HG03159 (cell line): ENCODE results near the gene MAP3K3.

Experiments used
- ATAC-seq: cut with Tn5 transposase; IDR thresholded peaks from one replicate; pipeline ENCODE4 v1.9.1; 2021; ENCODE audit warnings: mild to moderate bottlenecking, moderate library complexity; ENCODE audit not compliant: unreplicated experiment

Gene MAP3K3

DNA sequence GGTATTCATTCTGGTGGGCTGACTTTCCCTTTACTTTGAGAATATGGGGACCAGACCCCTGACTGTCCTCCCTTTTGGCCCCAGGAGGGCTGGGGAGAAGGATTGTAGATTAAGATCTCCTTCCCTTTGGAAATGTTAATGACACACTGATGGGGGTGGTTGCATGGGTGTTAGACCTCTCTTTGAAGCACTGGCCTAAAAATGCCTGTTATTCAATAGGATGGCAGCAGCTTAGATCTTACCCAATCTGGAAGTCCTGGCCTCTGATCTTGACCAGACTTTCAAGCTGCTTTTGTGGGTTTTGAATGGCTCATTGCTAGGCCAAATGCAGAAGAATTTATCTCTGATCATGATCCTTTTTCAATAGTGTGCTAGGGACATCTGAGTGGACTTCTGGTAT is 25.7 kb downstream of the MAP3K3 start:
- ATAC-seq, result no peak

DNA sequence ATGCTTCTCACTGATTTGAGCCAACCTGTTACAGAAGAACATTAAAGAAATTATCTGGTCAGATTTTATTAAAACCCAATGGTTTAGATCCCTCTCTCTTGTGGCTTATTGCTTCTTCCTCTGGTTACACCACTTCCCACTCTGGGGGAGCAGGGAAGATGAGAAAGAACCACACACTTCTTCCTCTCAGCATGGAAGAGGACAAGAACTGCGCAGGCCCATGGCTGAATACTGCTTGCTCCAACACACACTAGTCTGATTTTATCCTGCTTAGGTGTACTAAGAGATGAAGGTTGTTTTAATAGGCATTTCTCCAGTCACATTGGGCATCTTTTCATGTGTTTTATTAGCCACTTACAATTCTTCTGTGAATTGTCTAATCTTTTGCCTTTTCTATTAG is 27.6 kb downstream of the MAP3K3 start:
- no peak for ATAC-seq

DNA sequence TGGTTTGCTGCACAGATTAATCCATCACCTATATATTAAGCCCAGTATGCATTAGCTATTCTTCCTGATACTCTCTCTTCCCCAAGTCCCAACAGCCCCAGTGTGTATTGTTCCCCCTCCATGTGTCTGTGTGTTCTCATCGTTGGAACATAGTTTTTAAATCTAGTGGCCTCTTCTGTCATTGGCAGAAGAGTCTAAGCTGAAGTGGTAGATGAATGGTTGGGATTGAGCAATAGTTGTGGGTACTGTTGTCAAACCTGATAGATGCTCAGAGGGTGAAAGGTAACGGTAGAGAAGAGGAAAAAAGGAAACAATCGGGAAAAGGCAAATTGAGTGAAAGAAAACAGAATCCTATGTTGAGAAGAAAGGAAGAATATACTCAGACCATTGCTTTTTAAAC is 29.9 kb downstream of the MAP3K3 start:
- ATAC-seq, result no peak

DNA sequence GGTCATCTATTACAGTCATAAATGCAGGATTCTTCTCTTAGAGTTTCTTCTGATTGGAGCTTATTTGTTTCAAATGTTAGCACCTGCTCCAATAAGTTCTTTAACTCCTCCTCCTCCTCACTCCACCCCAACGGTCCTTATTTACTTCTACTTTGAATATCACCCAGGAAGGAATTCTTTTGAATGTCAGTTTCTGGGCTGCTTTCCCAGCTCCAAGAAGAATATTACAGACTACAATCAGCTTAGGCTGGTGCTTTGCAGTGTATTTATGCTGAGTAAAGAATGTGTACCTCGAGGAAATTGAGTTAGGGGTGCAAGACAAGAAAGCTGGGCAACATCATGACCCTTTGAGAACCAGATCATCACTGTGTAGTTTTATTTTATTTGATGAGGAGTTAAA is 30.8 kb downstream of the MAP3K3 start:
- no peak for ATAC-seq

DNA sequence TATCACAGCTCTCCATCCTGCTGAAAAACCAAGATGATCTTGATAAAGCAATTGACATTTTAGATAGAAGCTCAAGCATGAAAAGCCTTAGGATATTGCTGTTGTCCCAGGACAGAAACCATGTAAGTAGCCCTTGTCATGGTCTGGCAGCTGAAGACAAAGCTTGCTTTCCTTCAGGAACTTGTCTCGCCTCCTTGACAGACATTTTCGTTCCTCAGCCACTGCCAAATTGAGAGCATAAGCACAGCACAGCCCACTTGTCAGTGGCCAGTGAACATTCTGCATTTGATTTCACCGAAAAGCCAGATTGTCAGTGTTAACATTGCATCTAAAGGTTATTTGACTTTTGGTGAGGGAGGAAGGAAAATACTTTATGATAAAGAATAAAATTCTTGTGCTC is 35.6 kb downstream of the MAP3K3 start:
- ATAC-seq, result no peak

DNA sequence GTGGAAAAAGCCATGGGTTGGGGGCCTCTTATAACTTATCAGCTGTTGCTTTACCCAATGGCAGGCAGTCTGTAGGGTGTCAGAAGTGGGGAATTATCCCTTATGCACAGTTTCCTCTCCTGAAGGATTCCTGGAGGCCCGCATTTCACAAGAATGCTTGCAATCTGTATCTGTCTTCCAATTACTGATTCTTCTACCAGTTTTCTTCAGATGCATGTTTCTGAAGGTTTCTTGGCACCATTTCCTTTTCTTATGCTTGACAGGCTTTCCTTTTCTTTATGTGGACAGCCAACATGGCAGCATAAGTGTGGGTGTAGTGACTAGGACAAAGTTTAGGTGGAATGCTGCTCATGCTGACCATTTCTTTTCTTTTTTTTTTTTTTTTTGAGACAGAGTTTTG is 36.1 kb downstream of the MAP3K3 start:
- ATAC-seq, result no peak

DNA sequence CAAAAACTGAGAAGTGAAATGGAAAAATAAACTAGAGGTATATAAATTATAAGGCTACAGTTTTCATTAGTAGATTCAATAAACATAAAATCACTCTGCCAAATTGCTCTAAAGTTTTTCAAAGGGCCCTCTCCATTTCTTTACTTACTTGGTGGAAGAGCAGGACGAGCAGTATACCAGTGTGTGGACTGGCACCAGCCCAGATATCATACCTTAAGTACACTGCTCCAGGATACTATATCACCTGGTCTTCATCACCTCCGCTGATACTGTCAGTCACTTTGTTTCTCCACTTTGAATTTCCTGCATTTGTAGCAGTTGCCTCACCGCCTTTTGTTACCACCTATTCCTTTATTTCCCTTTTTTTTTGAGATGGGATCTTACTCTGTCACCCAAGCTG is 37.6 kb downstream of the MAP3K3 start:
- no peak for ATAC-seq

DNA sequence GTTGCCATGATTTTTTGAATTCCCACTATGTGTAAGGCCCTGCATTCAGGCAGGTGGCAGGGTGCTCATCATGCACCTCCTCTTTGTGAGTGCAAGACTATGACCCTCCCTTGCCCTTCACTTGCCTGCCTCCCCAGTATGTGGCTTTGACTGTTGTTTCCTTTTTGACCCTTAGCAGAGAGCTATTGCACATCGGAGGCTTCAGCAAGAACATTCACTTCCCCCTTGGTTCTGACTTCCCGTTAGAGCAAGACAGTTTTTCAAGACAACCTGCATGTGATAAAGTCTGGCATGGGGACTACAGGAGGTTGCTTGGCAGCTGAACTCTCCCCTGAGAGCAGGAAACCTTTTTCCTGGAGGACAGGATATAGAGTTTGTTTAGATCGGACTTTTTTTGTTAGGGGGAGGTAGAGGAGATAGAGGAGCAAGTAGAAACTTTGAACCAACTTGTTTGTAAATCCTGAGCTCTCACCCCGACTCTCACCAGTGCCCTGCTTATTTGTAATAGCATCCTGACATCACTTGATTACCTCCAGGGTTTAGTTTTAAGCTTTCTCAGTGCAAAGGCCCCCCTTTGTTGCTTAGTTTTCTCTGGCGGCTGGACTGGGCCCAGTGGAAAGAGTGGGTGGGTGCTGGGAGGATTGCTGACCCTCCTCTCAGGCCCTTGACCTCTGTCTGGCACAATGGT is 43.5 kb downstream of the MAP3K3 start:
- no peak for ATAC-seq

DNA sequence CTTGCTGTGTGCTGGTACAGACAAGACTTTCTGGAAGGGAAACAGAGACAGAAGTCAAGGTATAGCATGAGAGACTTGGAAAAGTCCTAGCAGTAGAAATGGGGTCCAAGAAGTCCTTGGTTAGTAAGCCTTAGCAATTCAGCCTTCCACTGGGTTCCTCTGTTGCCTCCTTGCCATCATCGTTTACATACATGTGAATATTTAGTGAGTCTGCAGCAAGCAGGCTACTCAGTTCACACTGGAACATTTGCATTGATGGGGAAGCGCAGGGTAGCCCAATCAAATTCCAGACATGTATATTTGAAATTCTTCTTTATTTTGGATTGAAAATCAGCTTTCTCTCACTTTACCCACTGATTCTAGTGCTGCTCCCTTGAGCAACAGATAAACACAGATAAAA is 50.6 kb downstream of the MAP3K3 start:
- ATAC-seq, result no peak

DNA sequence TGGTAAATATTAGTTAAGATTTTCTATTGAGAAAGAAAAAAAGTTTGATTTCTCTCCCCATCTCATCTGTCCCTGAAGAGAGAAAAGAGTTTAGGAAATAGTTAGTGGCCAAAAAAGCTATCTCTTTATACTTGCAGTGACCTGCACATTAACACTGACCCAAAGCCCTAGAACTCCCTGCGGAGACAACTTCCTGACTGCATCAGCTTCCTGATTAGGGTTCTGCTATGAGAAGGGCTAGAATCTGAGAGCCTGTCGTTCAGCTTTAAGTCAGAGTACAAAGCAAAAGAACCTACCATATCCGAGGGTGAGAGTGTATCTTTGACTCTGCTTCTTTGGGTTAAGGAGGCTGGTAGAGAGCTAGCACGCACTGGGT is 53.0 kb downstream of the MAP3K3 start:
- no peak for ATAC-seq

DNA sequence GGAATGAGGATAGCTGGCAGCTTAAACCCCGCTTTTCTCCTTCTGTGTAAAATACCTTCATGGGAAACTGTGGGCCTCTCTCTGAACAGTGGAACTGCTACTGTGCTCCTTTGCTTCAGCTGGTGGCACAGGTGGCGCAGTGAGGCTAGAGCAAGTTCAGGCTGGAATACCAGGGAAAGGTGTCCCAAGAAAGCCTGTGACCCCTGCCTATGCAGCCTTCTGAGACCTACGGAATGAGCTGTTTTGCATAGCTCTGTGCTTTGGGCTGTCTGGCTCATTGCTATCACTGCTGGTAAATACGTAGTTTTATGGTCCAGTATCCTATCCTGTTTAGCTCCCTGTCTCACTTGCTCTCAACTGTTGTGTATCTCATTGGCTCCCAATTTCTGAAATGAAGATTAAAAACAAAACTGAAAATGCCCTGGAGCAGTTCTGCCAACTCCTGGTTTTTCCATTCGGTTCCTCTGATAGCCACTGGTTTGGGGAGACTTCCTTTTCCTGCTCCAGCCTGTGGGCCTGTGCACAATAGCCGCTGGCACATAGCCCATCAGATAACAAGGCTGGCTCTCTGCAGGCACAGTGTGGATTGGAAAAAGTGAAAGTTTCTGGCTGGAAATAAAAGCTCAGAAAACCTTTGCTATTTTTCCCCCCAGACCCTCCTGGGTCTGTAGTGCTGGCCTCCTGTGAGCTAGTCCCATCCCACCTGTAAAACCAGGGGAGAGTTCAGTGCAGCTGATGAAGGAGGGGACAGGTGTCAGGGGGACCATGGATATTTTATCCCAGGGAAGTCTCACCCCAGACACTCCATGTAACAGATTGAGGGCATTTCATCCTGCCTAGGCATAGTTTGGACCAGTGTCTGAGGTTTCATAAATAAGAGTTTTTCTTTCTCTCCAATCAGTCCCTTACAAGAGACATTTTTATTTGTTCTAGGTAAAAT is 53.7 kb downstream of the MAP3K3 start:
- ATAC-seq, result no peak

DNA sequence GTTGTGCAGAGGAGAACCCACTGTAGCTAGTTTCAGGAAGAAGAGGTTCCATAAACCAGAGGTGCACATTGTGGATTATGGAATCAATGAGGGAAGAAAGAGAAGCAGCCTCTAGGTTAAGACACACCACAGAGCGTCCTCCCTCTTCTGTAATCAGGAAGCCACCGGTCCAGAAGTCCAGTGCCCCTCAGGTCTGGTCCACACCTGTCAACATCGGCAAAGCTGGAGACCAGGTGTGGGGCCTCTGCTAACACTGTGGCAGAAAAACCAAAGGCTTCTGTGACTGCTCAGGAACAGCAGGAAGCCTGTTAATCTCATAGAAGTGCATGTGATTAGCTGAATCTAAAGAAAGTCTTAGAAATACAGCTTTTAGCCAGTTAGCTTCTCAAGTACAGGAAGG is 54.4 kb downstream of the MAP3K3 start:
- no peak for ATAC-seq

DNA sequence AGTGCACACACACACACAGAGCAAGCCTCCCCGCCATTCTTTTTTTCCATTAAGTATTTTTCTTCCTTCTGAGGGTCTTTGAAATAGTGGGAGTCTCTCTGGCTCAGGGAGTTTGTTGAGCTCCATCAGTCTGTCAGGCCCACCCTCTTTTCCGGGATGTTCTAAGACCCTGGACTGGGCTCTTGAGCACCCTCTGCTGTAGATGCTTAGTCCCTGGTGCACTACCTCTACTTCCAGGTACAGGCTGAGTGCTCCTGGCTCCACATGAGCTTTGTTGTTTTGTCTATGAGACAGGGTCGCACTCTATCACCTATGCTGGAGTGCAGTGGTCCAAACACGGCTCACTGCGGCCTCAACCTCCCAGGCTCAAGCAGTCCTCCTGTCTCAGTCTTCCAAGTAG is 57.0 kb downstream of the MAP3K3 start:
- no peak for ATAC-seq

DNA sequence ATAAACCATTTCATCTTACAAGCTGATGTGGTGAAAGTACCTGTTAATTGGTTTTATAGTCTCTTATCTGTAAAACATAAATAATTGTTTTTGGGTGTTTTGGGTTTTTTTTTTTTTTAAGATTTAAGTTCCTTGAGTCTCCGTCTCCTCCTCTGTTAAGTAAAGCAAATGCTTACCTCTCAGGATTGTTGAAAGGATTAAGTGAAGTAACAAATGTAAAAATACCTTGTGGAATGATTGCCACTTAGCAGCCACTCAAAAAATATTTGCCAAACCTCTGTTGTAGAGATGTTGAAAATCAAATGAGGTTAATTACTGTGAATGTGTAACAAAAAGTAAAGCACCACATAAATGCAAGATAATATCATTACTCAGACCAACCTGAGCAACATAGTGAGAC is 58.5 kb downstream of the MAP3K3 start:
- ATAC-seq, result no peak

DNA sequence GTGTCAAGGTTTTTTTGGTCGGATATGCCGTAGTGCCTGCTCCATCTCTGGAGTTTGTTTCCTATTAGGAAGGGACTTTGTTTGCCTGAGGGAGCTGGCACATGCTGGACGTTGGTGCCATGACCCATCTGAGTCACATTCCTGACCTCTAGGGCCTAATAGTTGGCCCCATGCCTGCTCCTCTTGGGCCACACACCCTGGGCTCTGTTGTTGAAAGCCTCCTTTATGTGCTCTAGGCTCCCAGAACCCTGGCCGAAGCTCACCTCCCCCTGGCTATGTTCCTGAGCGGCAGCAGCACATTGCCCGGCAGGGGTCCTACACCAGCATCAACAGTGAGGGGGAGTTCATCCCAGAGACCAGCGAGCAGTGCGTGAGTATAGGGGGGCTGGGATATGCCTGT is 59.3 kb downstream of the MAP3K3 start:
- no peak for ATAC-seq

DNA sequence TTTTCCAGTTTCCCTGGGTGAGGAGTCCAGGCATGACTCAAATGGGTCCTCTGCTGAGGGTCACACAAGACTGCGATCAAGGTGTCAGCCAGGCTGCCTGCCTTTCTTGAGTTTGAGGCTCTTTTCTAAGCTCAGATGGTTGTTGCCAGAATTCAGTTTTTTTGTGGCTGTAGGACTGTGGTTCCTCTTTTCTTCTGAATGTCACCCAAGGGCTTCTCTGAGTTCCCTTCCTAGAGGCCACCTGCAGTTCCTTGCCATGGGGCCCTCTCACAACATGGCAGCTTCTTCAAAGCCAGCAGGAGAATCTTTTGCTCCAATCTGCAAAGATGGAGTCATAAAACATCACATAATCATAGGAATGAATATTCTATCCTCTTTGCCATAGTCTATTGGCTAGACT is 60.2 kb downstream of the MAP3K3 start:
- ATAC-seq, result no peak

DNA sequence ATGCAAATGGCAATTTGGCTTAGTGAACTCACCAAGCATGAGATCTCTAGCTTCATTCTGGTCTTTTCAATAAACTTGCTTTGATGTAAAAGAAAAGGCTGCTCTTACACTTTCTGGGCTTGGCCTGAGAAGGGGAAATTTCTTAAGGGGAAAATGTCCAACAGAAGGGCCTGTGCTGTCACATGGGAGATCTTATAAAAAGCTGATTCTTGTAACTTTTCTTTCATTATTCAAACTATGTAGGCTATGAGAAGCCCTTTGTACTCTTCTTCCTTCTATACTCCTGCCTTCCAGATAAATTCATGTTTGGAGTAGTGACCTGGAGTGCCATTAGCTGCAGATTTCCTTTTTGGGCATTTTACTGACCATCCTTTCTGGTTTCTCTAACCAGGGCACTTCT is 60.8 kb downstream of the MAP3K3 start:
- no peak for ATAC-seq

DNA sequence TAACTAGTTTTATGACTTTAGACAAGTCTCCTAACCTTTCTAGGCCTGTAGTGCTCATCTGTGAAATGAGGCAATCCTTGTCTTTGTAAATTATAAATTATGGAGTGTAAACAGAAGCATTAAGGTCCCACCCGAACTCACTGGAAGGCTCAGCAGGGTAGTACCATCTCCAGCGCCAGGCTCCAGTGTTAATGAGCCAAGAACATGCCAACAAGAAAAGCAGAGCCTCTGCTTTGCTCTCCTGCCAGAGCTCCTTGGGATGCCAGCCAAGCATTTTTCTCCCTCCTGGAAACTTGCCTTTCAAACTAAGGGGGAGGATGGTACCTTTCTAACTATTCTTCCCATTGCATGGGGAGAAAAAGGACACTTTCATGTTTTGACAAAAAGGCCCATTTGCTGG is 62.8 kb downstream of the MAP3K3 start:
- ATAC-seq, result no peak

DNA sequence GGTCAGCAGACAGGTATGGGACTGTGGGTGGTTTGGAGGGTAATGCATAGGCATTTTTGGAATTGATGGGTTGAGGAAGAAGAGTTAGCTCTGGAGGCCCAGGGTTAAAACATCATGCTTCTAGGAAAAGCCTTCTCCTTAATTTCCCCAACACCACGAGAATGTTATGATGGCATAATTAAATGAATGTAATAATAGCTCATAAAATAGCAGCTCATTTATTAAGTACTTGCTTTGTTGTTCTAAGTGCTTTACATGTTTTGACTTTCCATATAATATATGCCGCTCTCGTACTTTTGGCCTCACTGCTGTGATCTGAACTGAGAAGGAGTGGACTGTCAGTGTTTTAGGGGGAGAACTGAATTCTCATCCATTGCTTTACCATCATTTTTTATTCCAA is 63.4 kb downstream of the MAP3K3 start:
- ATAC-seq, result no peak

DNA sequence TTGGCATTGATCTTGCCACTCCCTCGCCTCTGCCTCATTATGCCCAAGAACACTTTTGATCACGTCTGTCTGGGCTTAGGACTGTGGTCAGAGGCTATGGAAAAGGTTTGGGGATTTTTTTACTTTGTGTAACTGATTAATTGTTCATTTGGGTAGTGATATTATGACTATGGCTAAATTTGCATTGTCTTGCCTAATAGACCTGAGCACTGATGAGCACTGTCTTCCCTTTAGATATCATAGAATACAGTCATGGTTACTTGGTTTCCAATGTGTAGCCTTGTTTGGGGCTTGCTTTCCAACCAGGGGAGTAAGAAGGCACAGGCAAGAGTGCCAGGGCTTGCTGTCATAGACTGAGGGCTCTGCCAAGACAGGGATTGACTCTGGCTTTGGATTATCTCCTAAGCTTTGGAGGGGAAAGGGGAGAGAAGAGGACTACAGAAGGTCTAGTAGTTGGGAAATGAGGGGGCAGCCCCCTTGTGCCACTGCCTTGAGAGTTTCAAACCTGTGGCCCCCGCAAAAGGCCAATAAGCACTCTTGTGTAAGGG is 64.0 kb downstream of the MAP3K3 start:
- no peak for ATAC-seq

DNA sequence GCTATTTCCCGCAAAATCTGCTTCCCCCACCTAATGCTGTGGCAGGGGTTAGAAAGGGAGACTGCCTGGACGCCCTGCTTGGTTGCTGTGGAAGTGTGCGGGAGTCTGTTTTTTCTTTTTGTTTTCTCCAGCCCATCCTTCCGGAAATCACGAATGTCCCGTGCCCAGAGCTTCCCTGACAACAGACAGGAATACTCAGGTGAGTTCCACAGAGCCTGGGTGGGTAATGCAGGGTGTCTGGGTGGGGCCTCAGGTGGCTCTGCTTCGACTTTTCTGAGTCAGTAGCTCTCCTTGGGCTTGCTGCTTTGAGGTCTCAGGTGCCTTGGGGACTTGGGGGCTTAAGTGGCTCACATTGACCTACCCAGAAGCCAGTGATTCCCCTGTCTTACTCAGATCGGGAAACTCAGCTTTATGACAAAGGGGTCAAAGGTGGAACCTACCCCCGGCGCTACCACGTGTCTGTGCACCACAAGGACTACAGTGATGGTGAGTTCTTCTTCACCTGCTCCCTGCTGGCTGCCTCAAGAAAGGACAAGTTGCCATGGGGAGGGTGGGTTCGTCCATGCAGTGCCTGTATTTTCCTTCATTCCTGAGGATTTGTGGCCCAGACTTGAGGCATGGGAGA is 66.3 kb downstream of the MAP3K3 start:
- no peak for ATAC-seq

DNA sequence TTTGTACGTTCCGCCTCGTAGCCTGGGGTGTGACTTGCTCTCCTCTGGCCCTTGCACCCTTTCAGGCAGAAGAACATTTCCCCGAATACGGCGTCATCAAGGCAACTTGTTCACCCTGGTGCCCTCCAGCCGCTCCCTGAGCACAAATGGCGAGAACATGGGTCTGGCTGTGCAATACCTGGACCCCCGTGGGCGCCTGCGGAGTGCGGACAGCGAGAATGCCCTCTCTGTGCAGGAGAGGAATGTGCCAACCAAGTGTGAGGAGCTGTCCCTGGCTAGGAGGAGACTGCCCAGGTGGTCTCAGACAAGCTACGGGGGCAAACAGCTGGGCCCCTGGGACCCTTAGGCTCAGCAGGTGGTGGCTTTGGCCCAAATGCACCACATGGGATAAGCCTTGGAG is 67.3 kb downstream of the MAP3K3 start:
- ATAC-seq, result no peak
